ENCODE results near the gene FSTL4.

FSTL4 gene

GRCh38 chr5:133241179-133242092 is 370.9 kb downstream of the FSTL4 start:
- DNase-seq (ENCODE audit: low spot score): no peak

- DNase-seq (ENCODE audit: low spot score): peak; percentile 97
Measured at GRCh38 chr5:133240425-133241091, 371.8 kb downstream of the FSTL4 start.

- DNase-seq (ENCODE audit: low spot score): no peak
Measured at GRCh38 chr5:133238426-133239205, 373.7 kb downstream of the FSTL4 start.

- no peak for DNase-seq (ENCODE audit: low spot score)
Measured at GRCh38 chr5:133236976-133237375, 375.4 kb downstream of the FSTL4 start.

GRCh38 chr5:133236541-133236951 is 375.8 kb downstream of the FSTL4 start:
- no peak for DNase-seq (ENCODE audit: low spot score)

GRCh38 chr5:133235696-133236426 is 376.5 kb downstream of the FSTL4 start:
- DNase-seq (ENCODE audit: low spot score): no peak

GRCh38 chr5:133234911-133235310 is 377.4 kb downstream of the FSTL4 start:
- no peak for DNase-seq (ENCODE audit: low spot score)

- no peak for DNase-seq (ENCODE audit: low spot score)
Measured at GRCh38 chr5:133234273-133234672, 378.1 kb downstream of the FSTL4 start.

- DNase-seq (ENCODE audit: low spot score): no peak
Measured at GRCh38 chr5:133233616-133234015, 378.7 kb downstream of the FSTL4 start.

GRCh38 chr5:133232911-133233310 is 379.4 kb downstream of the FSTL4 start:
- DNase-seq (ENCODE audit: low spot score): no peak

- no peak for DNase-seq (ENCODE audit: low spot score)
Measured at GRCh38 chr5:133232435-133232834, 379.9 kb downstream of the FSTL4 start.

- DNase-seq (ENCODE audit: low spot score): no peak
Measured at GRCh38 chr5:133232011-133232410, 380.3 kb downstream of the FSTL4 start.

GRCh38 chr5:133230823-133231578 is 381.3 kb downstream of the FSTL4 start:
- DNase-seq (ENCODE audit: low spot score): no peak

GRCh38 chr5:133229931-133230664 is 382.2 kb downstream of the FSTL4 start:
- no peak for DNase-seq (ENCODE audit: low spot score)

- DNase-seq (ENCODE audit: low spot score): no peak
Measured at GRCh38 chr5:133228316-133228715, 384.0 kb downstream of the FSTL4 start.

- DNase-seq (ENCODE audit: low spot score): no peak
Measured at GRCh38 chr5:133227897-133228296, 384.4 kb downstream of the FSTL4 start.

- no peak for DNase-seq (ENCODE audit: low spot score)
Measured at GRCh38 chr5:133227082-133227481, 385.3 kb downstream of the FSTL4 start.

- DNase-seq (ENCODE audit: low spot score): no peak
Measured at GRCh38 chr5:133226186-133226585, 386.2 kb downstream of the FSTL4 start.

GRCh38 chr5:133225671-133226152 is 386.6 kb downstream of the FSTL4 start:
- peak; percentile 20 for DNase-seq (ENCODE audit: low spot score)

GRCh38 chr5:133222979-133223378 is 389.4 kb downstream of the FSTL4 start:
- no peak for DNase-seq (ENCODE audit: low spot score)
